HepG2 (cell line): Measurements from ENCODE around the gene AMDHD1. TPM values are rescaled to one million over a fixed set of nuclear protein-coding genes. Genes with fewer than 3 reads are reported as not detected.

ENCODE experiments used
- BCL6 ChIP-seq: IDR thresholded peaks from 2 replicates; pipeline ENCODE4 v1.6.1; 2016; ENCODE audit warnings: missing genetic modification reagents, missing compliant biosample characterization
- NFIB ChIP-seq: sonication (generic); formaldehyde crosslinking; IDR thresholded peaks from 2 replicates; pipeline ENCODE4 v1.9.0; 2021; ENCODE audit warnings: missing genetic modification reagents, mild to moderate bottlenecking, borderline replicate concordance
- PLSCR1 ChIP-seq: sonication (generic); formaldehyde crosslinking; IDR thresholded peaks from 2 replicates; pipeline ENCODE4 v1.5.0; 2020; ENCODE audit warnings: missing genetic modification reagents, mild to moderate bottlenecking, borderline replicate concordance
- PRDM15 ChIP-seq: sonication (generic); formaldehyde crosslinking; IDR thresholded peaks from 2 replicates; pipeline ENCODE4 v1.4.0; 2020; ENCODE audit warnings: missing genetic modification reagents
- ZMYM4 ChIP-seq: sonication (generic); formaldehyde crosslinking; IDR thresholded peaks from 2 replicates; pipeline ENCODE4 v1.8.1; 2023; ENCODE audit warnings: mild to moderate bottlenecking, missing genetic modification reagents
- ZNF260 ChIP-seq: sonication (generic); formaldehyde crosslinking; IDR thresholded peaks from 2 replicates; pipeline ENCODE4 v1.4.0; 2020; ENCODE audit warnings: missing genetic modification reagents, low read depth, mild to moderate bottlenecking, borderline replicate concordance
- ZNF317 ChIP-seq: sonication (generic); formaldehyde crosslinking; IDR thresholded peaks from 2 replicates; pipeline ENCODE4 v1.5.0; 2020; ENCODE audit warnings: mild to moderate bottlenecking, missing genetic modification reagents
- ZNF318 ChIP-seq: sonication (generic); formaldehyde crosslinking; IDR thresholded peaks from 2 replicates; pipeline ENCODE4 v1.4.0; 2020; ENCODE audit warnings: mild to moderate bottlenecking, missing genetic modification reagents
- ZNF430 ChIP-seq: sonication (generic); formaldehyde crosslinking; IDR thresholded peaks from 2 replicates; pipeline ENCODE4 v1.9.0; 2021; ENCODE audit warnings: mild to moderate bottlenecking, missing genetic modification reagents
- ZNF574 ChIP-seq: sonication (generic); formaldehyde crosslinking; IDR thresholded peaks from 2 replicates; pipeline ENCODE4 v1.4.0; 2020; ENCODE audit warnings: missing genetic modification reagents
- ZNF850 ChIP-seq: sonication (generic); formaldehyde crosslinking; conservative IDR thresholded peaks from 2 replicates; pipeline ENCODE4 v1.9.0; 2021; ENCODE audit warnings: mild to moderate bottlenecking, missing genetic modification reagents
- polyA plus RNA-seq, 8 experiments: library from polyadenylated mRNA; depleted of rRNA in 3 of 8; stranded (reverse) in 7 of 8; unstranded in 1 of 8; fragments of >200 nt; fragmentation: Illumina TruSeq in 4 of 8; extraction: Trizol in 4 of 8; gene quantifications; 2 replicates each; pipeline versions ENCODE4 v1.2.1 to v1.2.3, GENCODE V29; 2011 to 2016; ENCODE audit warnings: low read depth in 4 of 8, missing spikeins in 1 of 8, mixed read lengths in 1 of 8; ENCODE audit not compliant: insufficient read depth in 1 of 8
- total RNA-seq, 5 experiments: library from RNA; depleted of rRNA; stranded (reverse); fragments of >200 nt; fragmentation: Illumina TruSeq; extraction: Trizol; gene quantifications; 2 replicates each; pipeline ENCODE4 v1.2.3, GENCODE V29; 2016; ENCODE audit warnings: low read depth in 1 of 5

Gene AMDHD1
- total and polyA plus RNA-seq, 2 of the 13 experiments (the other 11 are each of a cell fraction or from before 2014, with no cell fraction given), result 6.5 to 29.6 TPM

GRCh38 chr12:95942524-95943329 lies 404 bp upstream of the AMDHD1 start, which contains the start of gene CCDC38 (continued):
- TF ChIP-seq ZNF574 (CRISPR knock-in tag) (peak; percentile 50; the same call in 1 of the 2 replicates), ZNF318 (CRISPR knock-in tag) (no peak), ZNF260 (CRISPR knock-in tag) (no peak), ZNF850 (CRISPR knock-in tag) (no peak), ZNF317 (CRISPR knock-in tag) (0 out of 2 replicates have a peak, but pooled peaks have one; percentile 13), PLSCR1 (CRISPR knock-in tag) (no peak; the same call in 1 of the 2 replicates), NFIB (CRISPR knock-in tag) (no peak), PRDM15 (peak; percentile 18; the same call in 1 of the 2 replicates), ZMYM4 (CRISPR knock-in tag) (peak; percentile 61; the same call in 1 of the 2 replicates), BCL6 (CRISPR knock-in tag) (no peak), ZNF430 (CRISPR knock-in tag) (peak; percentile 13; the same call in 1 of the 2 replicates)
